Vagina (tissue), 2 donors: ENCODE measurements around the gene ZC3H4.

Experiments used
- CTCF ChIP-seq, 3 experiments: fragments of 450-650 bp in 2 of 3; fragments of 200-600 bp in 1 of 3; sonication (generic) in 1 of 3; IDR thresholded peaks; one replicate each; pipeline ENCODE4 v1.5.1; 2017 to 2019; ENCODE audit warnings: antibody characterized with exemption in 3 of 3, mild to moderate bottlenecking in 2 of 3, moderate library complexity in 2 of 3
- POLR2A ChIP-seq, 2 donors: fragments of 450-650 bp; IDR thresholded peaks; one replicate each; pipeline ENCODE4 v1.6.1; 2017; ENCODE audit warnings: antibody characterized with exemption in 2 of 2, mild to moderate bottlenecking in 2 of 2, moderate library complexity in 2 of 2
- POLR2AphosphoS5 ChIP-seq, 2 donors: sonication (generic); formaldehyde crosslinking; IDR thresholded peaks; one replicate each; pipeline ENCODE4 v1.9.0; 2017; ENCODE audit warnings: antibody characterized with exemption in 2 of 2, mild to moderate bottlenecking in 2 of 2, low read depth in 1 of 2; ENCODE audit not compliant: insufficient read depth in 1 of 2

DNA sequence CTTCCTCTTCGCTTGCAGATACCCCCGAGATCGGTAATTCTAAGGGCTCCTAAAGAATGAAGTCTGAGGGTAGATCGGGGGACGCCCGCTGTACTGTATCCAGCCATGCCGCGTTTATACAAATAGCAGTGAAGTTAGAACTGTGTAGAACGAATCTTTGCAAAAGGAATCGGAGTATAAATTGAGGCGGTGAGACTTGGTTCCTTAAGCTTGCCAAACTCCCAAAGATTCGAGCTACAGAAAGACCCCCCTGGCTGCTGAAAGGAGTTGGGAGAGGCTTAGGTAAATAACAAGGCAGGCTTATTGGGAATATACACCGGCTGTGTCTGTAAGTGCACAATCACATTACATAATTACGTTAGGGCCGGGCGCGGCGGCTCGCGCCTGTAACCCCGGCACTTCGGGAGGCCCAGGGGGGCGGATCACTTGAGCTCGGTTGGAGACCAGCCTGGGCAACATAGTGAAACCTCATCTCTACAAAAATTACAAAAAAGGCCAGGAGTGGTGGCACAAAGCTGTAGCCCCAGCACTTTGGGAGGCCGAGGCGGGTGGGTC, 77.4 kb downstream of the ZC3H4 start:
- TF ChIP-seq CTCF (IDR thresholded peaks at IDR 0.05) (peak in 1 of 3 experiments; percentile 5), POLR2A (IDR thresholded peaks at IDR 0.05) (no peak), POLR2AphosphoS5 (IDR thresholded peaks at IDR 0.05; ENCODE audit: insufficient read depth in 1 of 2, low read depth in 1 of 2) (peak in 1 of 2 donors; percentile 10)
